ENCODE data around the gene PKNOX1.
"Not testable (repeated sequence)": the region's sequence is repeated elsewhere in the genome, so short reads cannot be mapped to it uniquely, and the experiment has no call there.

Gene PKNOX1

DNA sequence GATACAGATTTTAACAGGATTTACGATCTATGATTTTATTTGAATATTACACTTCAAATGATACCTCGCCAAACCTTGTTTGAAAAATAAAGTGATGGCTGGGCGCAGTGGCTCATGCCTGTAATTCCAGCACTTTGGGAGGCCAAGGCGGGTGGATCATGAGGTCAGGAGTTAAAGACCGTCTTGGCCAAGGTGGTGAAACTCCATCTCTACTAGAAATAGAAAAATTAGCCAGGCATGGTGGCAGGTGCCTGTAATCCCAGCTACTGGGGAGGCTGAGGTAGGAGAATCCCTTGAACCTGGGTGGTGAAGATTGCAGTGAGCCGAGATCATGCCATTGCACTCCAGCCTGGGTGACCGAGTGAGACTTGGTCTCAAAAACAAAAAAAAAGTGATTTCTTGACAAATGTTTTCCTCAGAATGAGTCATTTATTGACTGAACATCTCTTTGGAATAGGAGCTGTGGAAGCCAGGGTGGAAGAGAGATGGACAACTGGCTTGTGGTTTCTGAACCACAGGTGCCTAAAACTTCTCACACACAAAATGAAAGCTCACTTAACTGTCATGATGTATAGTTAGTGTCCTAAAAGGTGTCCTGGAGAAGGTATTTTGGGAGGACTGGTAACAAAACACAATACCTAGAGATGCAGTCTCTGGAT is 11.9 kb downstream of the PKNOX1 start:
- no peak for DNase-seq

DNA sequence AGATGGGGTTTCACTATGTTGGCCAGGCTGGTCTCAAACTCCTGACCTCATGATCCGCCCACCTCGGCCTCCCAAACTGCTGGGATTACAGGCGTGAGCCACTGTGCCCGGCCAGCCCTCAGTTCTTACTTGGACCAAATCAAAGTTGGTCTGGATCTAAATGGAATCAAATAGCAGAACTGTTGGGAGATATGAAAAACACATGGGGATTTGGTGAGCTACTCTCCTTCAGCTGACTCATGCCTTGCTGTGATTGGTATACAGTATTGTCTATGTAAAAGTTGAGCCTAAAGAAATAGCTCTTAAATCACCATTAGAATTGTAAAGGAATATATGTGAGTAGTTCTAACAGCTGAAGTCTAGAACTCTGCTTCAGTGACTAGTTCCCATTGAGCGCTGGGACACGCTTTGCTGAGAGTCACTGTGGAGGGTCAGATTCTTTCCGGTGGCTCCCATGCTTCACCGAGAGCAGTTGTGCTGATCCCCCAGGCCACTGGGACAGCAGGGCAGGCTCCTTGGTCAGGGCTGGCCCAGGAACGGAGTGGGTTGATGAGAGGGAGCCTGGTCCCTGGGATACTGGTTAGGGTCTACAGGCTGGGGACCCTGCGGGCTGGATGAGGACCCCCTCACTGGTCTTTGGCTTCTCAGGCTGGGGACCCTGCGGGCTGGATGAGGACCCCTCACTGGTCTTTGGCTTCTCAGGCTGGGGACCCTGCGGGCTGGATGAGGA is 14.0 kb downstream of the PKNOX1 start:
- no peak for DNase-seq

DNA sequence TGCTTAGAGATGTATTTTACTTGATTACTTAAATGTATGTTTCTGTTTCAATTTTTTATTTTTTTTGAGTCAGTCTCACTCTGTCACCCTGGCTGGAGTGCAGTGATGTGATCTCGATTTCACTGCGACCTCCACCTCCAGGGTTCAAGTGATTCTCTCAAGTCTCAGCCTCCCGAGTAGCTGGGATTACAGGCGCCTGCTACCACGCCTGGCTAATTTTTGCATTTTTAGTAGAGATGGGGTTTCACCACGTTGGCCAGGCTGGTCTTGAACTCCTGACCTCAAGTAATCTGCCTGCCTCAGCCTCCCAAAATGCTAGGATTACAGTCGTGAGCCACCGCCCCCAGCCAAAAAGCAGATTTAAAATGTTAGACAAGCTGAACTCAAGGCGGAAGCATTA is 15.0 kb downstream of the PKNOX1 start:
- DNase-seq, result not testable (repeated sequence)

DNA sequence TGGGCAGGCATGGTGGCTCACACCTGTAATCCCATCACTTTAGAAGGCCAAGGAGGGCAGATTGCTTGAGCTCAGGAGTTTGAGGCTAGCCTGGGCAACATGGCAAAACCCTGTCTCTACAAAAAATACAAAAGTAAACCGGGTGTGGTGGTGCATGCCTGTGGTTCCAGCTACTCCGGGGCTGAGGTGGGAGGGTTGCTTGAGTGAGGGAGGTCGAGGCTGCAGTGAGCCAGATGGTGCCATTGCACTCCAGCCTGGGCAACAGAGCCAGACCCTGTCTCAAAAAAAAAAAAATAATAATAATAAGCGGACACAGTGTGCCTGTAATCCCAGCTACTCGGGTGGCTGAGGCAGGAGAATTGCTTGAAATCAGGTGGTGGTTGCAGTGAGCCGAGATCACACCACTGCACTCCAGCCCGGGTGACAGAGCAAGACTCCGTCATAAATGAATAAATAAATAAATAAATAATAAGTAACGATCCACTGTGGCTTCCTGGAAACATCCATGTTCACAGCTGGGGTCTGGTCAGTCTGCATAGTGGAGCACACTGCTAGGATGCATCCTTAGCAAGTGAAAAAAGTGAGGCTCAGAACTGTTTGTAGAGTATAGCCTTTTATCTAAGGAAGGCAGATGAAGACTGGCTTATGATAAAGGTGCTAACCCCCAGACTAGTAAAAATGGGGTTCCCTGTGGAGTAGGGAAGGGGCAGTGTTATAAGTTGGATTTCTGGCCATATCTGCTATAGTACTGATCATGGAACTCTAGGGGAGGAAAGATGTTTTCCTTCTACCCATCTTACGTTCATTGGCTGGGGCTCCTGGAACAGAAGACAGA is 15.7 kb downstream of the PKNOX1 start:
- peak in 1 of 2 donors; percentile 10 for DNase-seq

DNA sequence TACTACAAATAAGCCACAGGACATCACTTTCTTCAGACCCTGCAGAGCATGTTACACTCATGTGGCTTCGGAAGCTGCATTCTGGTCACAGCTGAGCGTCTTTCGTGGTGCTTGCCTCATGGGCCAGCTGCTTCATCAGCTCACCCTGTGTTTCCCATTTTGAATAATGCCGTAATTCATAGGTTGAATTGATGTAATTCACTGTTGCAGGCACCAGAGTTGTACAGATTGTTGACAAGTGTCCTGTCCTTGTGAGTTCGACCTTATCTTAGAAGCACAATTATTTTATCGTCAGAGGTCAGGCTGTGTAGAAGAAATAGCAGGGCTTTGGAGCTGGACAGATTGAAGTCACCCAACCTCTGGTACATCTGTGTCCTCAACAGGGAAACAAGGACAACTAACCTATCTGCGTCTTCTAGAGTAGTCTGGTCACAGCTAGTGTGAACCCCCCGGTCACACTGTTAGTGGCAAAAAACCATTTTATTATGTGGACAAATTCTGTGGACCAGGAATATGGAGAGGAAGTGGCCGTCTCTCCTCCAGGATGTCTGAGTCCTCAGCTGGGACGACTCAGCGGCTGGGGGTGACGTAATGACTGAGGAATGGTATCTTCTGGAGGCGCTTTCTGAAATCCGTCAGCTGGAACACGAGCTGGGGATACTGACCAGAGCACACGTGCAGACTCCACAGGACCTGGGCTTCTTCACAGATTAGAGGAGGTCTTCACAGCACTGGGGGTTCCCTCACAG is 17.8 kb downstream of the PKNOX1 start:
- no peak for DNase-seq

DNA sequence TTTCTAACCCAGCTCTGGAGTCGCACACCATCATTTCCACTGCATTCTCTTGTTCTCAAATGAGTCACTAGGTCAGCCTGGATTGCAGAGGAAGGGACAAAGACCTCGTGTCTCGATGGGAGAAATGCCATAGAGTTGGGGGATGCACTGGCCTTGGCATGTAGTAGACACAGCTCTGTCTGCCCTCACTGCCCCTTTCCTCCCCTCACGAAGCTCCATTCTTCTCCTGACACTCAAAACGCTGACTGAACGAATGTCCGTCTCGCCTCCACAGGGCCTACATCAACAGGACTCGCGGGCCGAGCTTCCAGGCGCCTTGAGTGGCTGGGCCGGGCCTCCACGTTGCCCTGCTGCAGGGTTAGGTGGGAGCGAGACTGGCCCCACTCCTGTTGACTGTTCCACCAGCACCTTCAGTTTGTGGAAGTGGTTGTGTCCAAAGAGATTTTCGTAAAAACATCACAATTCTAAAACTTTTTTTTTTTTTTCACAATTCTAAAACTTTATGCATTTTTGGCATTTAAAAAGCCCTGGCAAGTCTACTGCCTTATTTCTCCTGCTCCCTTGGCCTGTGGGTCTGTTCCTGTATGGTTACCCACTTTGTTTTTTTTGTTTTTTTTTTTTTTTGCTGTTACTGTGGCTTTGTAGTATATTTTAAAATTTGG is 18.8 kb downstream of the PKNOX1 start:
- DNase-seq, result no peak

DNA sequence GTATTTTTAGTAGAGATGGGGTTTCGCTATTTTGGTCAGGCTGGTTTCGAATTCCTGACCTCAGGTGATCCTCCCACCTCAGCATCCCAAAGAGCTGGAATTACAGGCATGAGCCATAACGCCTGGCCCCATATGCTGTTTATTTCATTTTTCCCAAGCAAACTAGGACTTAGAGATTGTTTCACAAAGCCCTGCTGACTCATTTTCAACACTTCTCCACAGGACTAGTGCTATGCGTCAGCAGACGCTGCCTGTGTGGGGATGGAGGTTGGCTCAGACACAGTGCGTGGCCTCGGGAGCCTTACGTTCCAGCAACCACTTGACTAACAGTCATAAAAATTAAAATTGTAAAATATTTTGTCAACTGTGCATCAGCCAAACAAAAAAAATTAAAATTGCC is 22.7 kb downstream of the PKNOX1 start:
- no peak for DNase-seq

DNA sequence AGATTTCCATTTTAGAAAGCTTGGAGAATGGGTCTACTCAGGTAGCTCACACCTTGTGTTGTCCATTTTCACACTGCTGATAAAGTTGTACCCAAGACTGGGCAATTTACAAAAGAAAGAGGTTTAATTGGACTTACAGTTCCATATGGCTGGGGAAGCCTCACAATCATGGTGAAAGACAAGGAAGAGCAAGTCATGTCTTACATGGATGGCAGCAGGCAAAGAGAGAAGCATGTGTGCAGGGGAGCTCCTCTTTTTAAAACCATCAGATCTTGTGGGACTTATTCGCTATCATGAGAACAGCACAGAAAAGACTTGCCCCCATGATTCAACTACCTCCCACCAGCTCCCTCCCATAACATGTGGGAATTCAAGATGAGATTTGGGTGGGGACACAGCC is 23.6 kb downstream of the PKNOX1 start:
- not testable (repeated sequence) for DNase-seq

DNA sequence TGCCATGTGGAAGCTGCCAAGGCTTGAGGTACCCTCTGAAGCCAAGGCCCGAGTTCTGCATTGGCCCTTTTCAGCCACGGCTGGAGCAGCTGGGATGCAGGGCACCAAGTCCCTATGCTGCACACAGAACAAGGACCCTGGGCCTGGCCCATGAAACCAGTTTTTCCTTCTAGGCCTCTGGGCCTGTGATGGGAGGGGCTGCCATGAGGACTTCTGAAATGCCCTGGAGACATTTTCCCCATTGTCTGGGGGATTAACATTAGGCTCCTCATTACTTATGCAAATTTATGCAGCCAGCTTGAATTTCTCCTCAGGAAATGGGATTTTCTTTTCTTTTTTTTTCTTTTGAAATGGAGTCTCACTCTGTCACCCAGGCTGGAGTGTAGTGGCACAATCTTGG is 24.8 kb downstream of the PKNOX1 start:
- DNase-seq, result not testable (repeated sequence)

DNA sequence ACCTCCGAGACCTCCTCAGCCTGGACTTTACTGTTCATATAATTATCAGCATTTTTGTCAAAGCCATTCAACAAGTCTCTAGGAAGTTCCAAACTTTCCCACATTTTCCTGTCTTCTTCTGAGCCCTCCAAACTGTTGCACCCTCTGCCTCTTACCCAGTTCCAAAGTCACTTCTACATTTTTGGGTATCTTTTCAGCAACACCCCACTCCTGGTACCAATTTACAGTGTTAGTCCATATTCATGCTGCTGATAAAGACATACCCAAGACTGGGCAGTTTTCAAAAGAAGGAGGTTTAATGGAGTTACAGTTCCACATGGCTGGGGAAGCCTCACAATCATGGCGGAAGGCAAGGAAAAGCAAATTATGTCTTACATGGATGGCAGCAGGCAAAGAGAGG is 25.7 kb downstream of the PKNOX1 start:
- not testable (repeated sequence) for DNase-seq

DNA sequence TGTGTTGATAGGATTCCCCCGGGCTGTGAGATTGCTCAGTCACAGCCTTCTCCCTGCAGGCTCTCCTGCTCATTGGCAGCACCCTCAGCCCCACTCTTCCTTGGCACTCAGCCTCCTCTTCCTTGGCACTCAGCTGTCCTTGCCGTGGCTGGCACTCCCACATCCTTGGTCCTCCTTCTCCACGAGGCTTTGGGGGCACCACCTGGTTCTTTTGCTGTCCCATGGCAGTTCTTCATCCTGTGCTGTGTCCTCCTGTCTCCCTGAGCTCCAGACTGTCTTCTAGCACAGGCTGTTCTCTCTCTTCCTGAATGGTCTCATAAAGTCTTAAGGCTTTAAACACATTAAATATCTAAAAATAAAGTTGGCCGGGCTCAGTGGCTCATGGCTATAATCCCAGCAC is 27.0 kb downstream of the PKNOX1 start:
- DNase-seq, result no peak

DNA sequence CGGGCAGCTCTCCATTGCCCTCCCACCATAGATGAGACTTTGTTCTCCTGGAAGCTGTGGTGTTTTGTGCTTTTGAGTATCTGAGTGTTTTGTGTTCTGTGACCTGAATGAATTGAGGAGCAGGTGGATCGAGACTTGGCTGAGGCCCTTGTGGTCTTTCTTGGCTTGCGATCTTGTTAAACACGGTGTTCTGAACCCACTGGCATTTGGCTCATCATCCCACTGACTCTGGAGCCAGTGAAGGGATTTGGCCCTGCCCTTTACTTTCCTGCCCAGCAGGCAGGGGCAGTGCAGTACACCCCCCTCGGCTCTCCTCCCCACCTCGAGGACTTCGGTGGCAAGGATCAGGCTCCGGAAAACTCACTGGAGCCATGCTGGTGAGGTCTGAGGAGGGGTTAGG is 30.6 kb downstream of the PKNOX1 start:
- no peak for DNase-seq

DNA sequence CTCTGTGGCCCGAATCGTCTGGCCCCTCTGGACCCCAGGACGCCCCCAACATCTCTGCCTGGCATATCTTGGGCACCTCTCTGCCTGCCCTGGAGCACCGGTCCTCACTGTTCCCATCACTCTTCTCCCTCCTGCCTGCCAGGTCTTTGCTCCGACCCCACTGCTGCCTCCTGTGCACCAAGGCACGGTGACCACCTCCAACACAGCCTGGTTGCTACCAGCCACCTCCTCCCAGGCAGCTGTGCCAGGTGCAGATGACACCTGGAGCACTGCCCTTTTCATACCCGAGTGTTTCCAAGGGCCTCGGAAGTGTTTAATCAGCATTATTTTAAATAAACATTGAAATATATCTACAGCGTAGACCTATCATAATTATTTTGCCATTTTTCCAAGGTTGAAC is 31.3 kb downstream of the PKNOX1 start:
- DNase-seq, result no peak

DNA sequence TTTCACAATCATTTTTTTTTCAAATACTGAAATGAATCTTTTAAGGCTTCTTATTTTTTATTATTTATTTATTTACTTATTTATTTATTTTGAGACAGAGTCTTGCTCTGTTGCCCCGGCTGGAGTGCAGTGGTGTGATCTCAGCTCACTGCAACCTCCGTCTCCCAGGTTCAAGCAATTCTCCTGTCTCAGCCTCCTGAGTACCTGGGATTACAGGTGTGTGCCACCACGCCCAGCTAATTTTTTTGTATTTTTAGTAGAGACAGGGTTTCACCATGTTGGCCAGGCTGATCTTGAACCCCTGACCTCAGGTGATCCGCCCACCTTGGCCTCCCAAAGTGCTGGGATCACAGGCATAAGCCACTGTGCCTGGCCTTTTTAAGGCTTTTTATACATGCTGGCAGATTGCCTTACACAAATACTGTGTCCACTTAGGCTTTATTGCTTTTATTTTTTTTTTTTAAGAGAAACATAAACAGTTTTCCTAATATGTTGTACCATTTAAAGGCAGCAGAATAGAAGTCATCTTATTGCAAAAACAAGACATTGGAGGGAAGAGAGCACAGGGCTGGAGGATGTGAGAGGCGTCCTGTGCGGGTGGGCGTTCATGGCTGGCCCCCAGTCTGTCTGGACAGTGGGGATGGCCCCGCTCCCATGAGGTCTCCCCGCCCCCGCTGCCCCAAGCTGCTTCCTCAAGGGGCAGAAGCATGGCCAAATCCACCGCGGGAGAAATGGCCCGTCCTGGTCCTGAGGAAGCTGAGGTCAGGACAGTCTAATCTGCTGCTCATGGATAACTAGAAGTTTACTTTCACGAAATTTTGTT is 31.9 kb downstream of the PKNOX1 start:
- not testable (repeated sequence) for DNase-seq

DNA sequence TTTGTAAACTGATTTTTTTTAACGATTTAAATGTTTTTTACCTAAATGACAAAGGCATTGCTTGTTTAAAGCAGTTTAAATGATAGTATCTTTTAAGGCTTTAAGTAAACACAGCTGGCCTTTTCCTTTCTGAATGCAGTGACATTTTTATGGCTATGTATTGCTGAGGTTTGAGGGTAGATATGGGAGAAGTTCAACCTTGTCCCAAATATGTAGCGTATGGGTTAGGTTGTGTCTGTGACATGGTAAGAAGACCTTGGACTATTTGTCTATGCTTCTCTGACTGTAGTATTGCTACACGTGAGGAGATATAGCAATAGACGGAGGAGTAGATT is 32.5 kb downstream of the PKNOX1 start:
- no peak for DNase-seq

DNA sequence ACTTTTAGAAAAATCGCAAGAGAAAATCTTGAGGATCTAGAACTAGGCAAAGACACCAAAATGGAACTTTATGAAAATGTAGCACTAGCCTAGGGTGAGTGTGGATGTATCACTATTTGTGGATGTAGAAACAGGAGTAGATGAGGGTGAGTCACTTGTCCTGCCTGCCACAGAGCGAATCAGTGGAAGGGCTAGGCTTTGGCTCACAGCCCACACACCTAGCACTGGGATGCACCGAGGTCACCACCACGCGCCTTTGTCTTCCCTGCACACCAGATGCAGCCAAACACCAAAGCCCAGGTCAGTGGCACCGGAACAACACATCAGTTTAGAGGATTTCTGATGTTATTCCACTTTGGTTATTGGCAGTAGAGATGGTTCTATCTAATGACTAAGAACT is 38.2 kb downstream of the PKNOX1 start:
- DNase-seq, result no peak

DNA sequence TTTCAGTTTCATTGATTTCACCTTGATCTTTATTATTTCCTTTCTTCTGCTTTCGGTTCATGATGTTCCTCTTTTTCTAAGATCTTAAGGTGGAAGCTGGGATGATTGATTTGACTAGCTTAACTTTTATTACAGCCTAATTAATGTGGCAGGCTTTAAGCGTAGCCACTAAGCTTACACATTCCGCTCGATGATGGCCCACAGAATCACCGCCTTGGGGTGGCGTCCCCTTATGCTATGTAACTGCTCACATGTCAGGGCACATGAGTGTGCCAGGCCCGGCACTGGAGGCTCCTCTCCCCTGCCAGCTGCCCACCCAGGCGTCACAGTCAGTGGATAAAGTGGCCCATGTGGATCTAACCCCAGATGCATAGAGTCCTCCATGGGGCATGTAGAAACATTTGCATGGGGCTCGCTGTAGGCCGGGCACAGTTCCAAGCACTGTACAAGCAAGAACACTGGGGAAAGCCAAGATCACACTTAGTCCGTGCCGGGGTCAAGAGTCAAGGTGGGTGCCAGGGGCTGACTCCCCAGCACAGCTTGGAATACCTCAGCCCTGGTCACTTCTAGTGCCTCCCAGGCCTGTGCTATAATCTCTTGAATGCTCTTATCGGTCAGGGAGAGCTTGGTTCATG is 41.7 kb downstream of the PKNOX1 start:
- no peak for DNase-seq

DNA sequence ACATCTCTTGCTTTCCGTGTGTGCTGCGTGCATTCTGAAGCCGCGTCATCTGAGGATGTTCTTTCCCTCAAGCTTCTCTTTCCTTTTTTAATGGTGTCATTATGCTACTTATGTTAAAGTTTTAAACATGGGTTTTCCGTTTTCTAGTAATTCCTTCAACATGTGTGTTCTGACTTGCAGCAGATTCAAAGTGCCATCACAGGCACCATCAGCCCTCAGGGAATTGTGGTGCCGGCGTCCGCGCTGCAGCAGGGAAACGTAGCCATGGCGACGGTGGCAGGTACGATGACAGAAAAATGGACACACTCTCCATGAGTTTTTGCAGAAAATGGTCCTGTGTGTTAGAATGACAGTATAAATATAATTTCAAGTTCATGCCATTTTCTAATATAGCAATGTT is 42.4 kb downstream of the PKNOX1 start:
- no peak for DNase-seq

DNA sequence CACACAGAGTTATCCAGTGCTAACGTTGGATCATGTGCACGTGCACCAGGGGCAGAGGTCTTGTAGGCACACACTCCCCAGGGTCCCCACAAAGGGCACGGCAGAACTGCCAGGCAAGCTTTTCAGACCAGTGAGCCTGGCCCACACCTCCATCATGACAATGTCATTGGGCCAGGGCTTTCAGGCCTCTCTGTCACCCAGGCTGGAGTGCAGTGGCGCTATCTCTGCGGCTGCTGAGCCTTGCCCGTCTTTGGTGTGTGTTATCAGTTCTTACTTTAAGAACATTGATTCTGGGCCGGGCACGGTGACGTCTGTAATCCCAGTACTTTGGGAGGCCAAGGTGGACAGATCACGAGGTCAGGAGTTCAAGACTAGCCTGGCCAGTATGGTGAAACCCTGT is 44.2 kb downstream of the PKNOX1 start:
- no peak for DNase-seq

DNA sequence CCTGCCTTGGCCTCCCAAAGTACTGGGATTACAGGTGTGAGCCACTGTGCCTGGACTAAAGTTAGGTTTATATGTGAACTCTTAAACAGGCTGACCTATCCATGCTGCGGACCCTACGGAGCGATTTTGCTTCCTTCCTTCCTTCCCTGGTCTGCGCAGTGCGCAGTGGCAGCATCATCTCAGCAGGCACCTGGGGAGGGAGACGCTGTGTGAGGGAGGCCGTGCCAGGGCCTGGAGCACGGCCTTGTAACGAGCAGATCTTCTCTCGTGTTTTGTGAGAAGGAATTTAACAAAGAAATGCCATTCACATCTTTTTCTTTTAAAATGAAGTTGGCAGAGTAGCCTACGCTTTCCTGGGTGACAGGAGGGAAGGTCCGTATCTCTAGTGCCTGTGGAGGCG is 45.8 kb downstream of the PKNOX1 start:
- DNase-seq, result no peak

DNA sequence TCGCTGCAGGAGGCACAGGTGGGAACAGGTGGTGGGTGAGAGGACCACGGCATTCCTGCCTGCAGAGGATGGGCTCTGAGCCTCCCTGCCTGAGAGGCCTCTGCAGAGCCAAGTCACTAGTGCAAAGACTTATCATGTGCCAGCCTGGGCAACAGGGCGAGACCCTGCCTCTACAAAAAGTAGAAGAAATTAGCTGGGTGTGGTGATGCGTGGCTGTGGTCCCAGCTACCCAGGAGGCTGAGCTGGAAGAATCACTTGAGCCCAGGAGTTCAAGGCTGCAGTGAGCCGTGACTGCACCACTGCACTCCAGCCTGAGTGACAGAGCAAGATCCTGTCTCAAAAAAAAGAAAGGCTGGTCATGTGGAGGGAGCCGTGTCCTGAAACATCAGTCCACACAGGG is 46.4 kb downstream of the PKNOX1 start:
- no peak for DNase-seq
